GM13977 (cell line): ENCODE results near the gene MARCHF2.

Experiments used
- DNase-seq: peaks from one replicate; pipeline ENCODE4 v3.0.0; 2012; ENCODE audit warnings: low spot score
- CTCF ChIP-seq: IDR thresholded peaks from 2 replicates; pipeline ENCODE4 v1.5.1; 2012; ENCODE audit warnings: mild to moderate bottlenecking, control low read depth; ENCODE audit not compliant: insufficient read depth; ENCODE audit errors: extremely low read depth, missing control alignments
- in situ Hi-C: fragments of 300-500 bp; cut with MboI; formaldehyde crosslinking; loops from one replicate; pipeline ENCODE4 v1.12.0; 2022; ENCODE audit warnings: low sequenced_read_pairs, low pct_unique_long_range_greater_than_20kb, mixed read lengths, inconsistent platforms; ENCODE audit not compliant: unreplicated experiment

The MARCHF2 gene, protein sequence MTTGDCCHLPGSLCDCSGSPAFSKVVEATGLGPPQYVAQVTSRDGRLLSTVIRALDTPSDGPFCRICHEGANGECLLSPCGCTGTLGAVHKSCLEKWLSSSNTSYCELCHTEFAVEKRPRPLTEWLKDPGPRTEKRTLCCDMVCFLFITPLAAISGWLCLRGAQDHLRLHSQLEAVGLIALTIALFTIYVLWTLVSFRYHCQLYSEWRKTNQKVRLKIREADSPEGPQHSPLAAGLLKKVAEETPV

GRCh38 chr19:8412783-8413628, at the start of gene MARCHF2:
Gene MARCHF2 (plus strand): TSS chr19:8413305. CDS start chr19:8421841, 8,536 bp downstream.
- in situ Hi-C loops = no loop called here
- peak; percentile 70 for TF ChIP-seq CTCF
- DNase-seq = peak; percentile 100

DNA sequence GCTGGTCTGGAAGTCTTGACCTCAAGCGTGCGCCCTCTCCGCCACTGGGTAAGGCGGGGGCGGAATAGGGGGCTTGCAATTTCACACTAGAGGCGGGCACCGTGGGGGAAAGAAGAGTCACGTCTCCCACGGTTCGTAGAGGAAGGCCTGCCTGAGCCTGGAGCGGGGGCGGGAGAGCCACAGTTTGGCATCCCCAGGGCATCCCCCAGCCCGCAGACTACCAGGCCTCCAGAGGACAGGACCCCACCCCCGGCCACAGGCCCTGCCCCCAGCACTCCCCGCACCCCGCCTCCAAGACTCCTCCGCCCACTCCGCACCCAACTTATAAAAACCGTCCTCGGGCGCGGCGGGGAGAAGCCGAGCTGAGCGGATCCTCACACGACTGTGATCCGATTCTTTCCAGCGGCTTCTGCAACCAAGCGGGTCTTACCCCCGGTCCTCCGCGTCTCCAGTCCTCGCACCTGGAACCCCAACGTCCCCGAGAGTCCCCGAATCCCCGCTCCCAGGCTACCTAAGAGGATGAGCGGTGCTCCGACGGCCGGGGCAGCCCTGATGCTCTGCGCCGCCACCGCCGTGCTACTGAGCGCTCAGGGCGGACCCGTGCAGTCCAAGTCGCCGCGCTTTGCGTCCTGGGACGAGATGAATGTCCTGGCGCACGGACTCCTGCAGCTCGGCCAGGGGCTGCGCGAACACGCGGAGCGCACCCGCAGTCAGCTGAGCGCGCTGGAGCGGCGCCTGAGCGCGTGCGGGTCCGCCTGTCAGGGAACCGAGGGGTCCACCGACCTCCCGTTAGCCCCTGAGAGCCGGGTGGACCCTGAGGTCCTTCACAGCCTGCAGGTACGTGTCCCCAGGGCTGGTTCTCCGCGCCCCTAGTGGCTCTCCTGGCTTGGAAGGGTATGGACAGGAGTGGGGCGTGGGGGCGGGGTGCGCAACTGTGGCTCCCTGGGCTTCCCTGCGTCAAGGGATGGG, 49.0 kb upstream of the MARCHF2 start, which contains the start of gene ANGPTL4:
TSS of gene ANGPTL4 (plus strand) at position 353 of the 969 bp plus-strand sequence. CDS start at position 520, 167 bp downstream.
- peak; percentile 73 for DNase-seq
- TF ChIP-seq CTCF = no peak
- in situ Hi-C loops = no loop called here

- TF ChIP-seq CTCF = no peak
- DNase-seq = no peak
- in situ Hi-C loops = no loop called here
Measured at GRCh38 chr19:8366121-8366581, 47.0 kb upstream of the MARCHF2 start.

- in situ Hi-C loops = no loop called here
- DNase-seq = no peak
Measured at GRCh38 chr19:8366961-8367326, 46.2 kb upstream of the MARCHF2 start.

DNA sequence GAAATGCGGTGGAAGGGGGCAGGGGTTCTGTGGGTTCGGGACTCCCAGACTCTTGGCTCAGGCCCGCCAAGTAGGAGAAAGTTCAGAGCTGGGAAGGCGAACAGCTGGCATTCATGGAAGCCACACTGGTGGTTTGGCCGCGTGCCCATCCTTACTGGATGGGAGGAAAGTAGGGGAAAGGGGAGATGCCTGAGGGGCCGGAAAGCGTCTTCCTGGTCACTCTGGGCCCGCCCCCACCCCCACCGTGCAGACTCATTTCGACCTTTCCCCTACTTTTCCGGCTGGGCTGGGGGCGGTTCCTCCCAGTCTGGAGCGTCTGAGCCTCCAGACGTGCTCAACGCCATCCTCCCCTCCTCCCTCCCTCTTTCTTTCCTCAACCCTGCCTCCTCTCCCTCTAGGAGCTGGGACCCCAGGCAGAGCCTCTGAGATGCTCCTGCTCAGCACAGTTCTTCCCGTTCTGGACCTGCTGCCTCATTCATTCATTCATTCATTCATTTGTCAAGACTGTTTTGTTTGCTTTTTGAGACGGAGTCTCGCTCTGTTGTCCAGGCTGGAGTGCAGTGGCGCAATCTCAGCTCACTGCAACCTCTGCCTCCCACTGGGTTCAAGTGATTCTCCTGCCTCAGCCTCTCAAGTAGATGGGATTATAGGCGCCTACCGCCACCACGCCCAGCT, 45.6 kb upstream of the MARCHF2 start:
- DNase-seq = no peak
- in situ Hi-C loops = no loop called here
- TF ChIP-seq CTCF = no peak

More at GRCh38 chr19:8366961-8367326, 46.2 kb upstream of the MARCHF2 start:
- no peak for TF ChIP-seq CTCF
